HEK293T (cell line): ENCODE results near the gene FKBP2.

Experiments used
- ARNT ChIP-seq: fragments of 450-650 bp; IDR thresholded peaks from 2 replicates; pipeline ENCODE4 v1.6.1; 2017; ENCODE audit warnings: mild to moderate bottlenecking
- BHLHE40 ChIP-seq: fragments of 450-650 bp; IDR thresholded peaks from 2 replicates; pipeline ENCODE4 v1.6.1; 2016; ENCODE audit warnings: mild to moderate bottlenecking, moderate library complexity, borderline replicate concordance
- FOXA1 ChIP-seq: fragments of 450-650 bp; IDR thresholded peaks from 2 replicates; pipeline ENCODE4 v1.6.1; 2016; ENCODE audit warnings: mild to moderate bottlenecking
- FOXK2 ChIP-seq: fragments of 450-650 bp; IDR thresholded peaks from 2 replicates; pipeline ENCODE4 v1.6.1; 2016; ENCODE audit warnings: mild to moderate bottlenecking
- FOXM1 ChIP-seq: fragments of 450-650 bp; IDR thresholded peaks from 2 replicates; pipeline ENCODE4 v1.6.1; 2017; ENCODE audit warnings: mild to moderate bottlenecking, borderline replicate concordance
- HDGF ChIP-seq: fragments of 450-650 bp; IDR thresholded peaks from 2 replicates; pipeline ENCODE4 v1.6.1; 2017; ENCODE audit warnings: antibody characterized with exemption, borderline replicate concordance
- LEF1 ChIP-seq: fragments of 450-650 bp; IDR thresholded peaks from 2 replicates; pipeline ENCODE4 v1.6.1; 2017; ENCODE audit warnings: mild to moderate bottlenecking, borderline replicate concordance
- PKNOX1 ChIP-seq: fragments of 450-650 bp; IDR thresholded peaks from 2 replicates; pipeline ENCODE4 v1.6.1; 2016
- SP1 ChIP-seq: fragments of 450-650 bp; IDR thresholded peaks from 2 replicates; pipeline ENCODE4 v1.6.1; 2017
- SUZ12 ChIP-seq: fragments of 450-650 bp; IDR thresholded peaks from 2 replicates; pipeline ENCODE4 v1.6.1; 2016; ENCODE audit warnings: mild to moderate bottlenecking
- TARDBP ChIP-seq: fragments of 450-650 bp; IDR thresholded peaks from 2 replicates; pipeline ENCODE4 v1.6.1; 2016
- ZNF384 ChIP-seq: fragments of 450-650 bp; IDR thresholded peaks from 2 replicates; pipeline ENCODE4 v1.6.1; 2016

DNA sequence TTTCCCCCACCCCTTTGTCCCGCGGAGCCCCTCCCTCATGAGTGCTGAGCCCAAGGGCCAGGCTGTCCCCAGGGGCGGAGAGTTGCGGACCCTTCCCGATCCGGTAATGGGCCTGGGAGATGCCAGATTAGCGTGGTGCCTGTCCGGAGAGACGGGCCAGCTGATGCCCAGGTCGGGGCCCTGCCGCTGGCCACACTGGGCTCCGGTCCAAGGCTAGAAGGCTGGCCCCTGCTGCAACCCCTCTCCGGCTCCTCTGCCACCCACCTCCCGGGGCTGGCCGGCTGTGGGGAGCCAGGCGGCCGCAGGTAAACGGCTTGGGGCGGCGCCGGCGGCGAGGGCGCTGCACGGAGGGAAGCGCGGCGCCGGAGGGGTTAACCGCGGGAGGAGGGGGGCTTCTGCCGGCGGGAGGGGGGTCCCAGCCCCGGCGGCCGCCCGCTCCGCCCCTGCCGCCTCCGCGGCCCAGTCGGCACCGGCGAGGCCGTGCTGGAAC lies 50.4 kb downstream of the FKBP2 start, which contains the start of gene KCNK4:
- TF ChIP-seq TARDBP (no peak), SUZ12 (no peak), FOXA1 (no peak), BHLHE40 (no peak), ZNF384 (no peak), ARNT (no peak), HDGF (no peak), SP1 (no peak), FOXM1 (no peak), FOXK2 (no peak), LEF1 (no peak), PKNOX1 (no peak)
